Measurements from ENCODE around the gene SPINT3.

The SPINT3 gene, protein sequence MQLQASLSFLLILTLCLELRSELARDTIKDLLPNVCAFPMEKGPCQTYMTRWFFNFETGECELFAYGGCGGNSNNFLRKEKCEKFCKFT

DNA sequence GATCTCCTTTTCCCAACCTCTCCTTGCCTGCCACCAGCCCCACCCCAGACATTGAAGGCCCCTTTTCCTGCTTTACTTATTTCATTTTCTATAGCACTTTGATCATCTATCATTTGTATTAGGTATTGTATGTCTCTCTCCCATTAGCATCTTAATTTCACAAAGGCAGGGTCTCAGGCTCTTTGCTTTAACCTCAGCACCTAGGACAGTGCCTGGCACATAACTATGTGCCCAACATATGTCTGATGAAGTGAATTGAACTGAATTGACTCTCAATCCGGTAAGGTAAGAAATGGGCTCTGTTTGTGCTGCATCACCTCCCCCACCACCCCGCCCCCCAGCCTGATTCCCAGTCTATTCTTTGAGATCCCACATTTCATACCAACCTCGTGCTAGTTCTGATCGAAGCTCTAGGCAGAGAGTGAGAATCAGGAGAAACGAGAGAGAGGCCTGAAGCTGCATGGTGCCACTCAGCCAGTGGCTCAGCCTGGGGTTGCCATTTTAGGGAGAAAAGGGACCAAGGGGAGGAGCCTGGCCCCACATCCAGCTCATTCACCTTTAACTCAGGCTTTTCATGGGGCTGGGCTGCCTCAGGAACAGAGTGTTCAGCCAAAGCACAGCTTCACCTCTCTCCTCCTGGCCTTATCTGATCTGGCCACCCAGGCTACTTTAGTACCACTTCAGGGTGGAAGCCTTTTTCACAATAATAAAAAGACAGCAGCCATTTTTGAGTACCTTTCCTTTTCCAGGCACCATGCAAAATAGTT lies at the start of gene SPINT3:
Gene SPINT3 (minus strand): TSS at position 476 of the 767 bp plus-strand sequence. CDS start 14 bp downstream, at position 462.
- DNase-seq = no peak

DNA sequence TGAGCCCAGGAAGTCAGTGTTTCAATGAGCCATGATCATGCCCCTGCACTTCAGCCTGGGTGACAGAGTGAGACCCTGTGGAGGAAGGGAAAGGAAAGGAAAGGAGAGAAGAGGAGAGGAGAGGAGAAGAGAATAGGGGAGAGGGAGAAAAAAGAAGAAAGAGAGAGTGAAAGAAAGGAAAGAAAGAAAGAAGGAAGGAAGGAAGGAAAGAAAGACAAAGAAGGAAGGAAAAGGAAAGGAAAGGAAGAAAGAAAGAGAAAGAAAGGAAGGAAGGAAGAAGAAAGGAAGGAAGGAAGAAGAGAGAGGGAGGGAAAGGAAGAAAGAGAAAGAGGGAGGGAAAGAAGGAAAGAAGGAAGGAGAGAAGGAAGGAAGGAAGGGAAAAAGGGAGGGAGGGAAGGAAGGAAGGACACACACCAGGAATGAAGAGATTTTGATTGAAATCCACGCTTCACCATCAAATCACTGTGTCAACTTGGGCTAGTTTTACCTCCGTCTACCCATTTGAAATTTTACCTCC lies 49.4 kb upstream of the SPINT3 start:
- no peak for DNase-seq

DNA sequence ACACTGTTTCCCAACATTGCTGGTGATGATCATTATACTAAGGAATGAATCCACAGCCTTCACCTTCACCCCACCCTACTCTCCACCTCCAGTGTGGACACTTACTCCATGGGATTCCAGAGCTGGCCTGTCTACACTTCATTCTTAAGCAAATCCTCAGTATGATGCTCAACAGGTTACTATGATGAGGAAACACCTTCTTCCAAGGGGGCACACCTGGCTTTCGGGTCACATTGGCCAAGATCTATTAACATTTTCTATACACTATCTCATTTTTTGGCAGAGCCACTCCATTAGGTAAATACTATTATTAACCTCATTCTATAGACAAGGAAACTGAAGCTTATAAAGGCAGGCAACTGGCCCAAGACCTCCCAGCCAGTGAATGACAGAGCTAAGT lies 39.8 kb upstream of the SPINT3 start:
- no peak for DNase-seq

DNA sequence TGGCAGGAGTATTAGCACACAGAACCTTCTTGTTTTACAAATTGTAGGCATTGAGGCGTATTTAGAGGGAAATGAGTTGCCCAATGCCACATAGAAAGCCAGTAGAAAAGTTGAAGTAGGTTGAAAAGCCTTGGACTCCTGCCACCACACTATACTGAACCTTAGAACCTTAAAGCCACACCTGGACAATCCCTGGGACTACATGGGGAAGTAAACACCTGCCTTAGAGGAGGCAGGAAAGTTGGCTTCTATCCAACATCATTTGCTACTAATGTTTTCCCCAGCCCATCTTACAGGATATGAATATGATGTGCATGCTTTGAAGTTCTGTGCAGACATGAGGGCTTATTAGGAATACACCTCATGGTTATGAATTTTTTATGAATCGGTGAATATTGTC lies 37.0 kb upstream of the SPINT3 start:
- DNase-seq = no peak

DNA sequence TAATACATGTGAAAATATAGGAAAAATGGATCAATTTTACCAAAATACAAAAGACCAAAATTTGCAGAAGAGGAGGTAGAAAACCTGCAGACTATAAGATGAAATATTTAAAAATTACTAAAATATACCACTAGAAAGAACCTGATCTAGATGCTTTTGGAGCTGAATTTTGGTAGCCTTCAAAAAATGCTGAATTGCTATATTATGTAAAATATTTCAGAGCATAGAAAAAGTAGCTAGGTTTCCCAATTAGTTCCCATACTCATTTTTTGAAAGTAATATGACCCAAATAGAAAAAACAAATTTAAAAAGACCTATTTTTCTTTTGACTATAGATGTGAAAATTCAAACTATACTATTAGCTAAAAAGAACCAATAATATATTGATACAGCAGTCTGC lies 35.3 kb upstream of the SPINT3 start:
- DNase-seq = no peak

DNA sequence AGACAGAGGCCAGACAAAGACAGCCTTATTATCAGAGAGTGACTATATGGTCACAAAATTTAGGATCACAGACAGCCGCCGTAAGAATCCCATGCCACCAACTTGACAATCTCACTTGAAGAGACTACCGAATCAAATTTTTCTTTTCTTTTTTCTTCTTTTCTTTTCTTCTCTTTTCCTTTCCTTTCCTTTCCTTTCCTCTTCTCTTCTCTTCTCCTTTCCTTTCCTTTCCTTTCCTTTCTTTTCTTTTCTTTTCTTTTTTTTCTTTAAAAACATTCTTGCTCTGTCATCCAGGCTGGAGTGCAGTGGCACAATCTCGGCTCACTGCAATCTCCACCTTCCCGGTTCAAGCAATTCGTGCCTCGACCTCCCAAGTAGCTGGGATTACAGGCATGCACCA lies 33.0 kb upstream of the SPINT3 start:
- DNase-seq = no peak

DNA sequence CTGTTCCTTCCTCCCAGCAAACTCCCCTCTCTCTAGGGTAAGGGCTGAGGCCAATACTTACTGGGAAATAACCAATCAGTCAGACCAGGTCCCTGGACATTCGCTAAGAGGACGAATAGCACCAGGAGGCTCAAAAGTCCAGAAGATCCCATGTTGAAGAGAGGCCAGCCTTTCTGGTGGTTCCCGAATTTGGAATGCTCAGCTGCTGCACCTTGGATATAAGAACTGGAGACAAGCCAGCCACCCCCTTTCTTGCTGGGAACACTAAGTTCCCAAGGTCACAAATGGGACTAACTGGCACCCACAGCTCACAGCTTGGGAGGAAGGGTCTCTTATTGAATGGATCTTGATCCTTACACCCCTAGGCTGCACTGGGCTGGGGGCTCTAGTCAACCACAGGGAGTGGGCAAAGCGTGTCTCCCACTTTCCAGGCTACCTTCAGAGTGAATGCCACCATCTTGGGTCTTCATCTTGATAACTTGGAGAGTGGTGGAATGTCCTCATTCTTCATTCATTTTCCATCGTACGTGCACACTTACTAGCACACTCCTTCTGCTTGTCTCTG lies 31.9 kb upstream of the SPINT3 start, which contains the start of gene EPPIN:
Gene EPPIN (minus strand): TSS at position 196 of the 565 bp plus-strand sequence. CDS start 44 bp downstream, at position 152.
- no peak for DNase-seq

DNA sequence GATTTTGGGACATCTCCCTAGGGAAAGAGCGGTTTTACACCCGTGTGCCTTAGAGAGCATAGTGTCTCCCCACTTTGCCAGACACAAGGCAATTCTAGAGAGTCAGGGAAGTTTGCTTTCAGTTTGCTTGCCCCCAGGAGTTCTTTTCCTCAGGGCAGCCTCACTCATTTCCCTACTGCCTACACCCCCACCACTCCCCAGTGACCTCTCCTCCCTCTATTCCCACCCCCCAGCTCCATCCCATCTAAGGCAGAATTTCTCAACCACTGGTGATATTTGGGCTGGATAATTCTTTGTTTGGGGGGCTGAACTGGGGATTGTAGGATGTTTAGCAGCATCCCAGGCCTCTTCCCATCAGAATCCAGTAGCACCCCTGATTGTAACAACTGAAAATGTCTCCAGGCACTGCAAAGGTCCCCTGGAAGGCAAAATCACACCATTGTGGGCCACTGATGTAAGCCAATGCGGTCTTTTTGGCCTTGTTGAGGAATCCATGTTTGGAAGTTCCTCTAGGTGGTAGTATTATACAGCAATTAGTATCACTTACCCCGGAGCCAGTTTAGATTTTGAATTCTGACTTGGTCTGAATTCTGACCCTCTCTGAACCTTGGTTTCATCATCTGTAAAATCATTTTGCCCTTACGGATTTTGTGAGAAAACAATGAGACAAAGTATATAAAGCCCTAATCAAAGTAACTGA lies 30.5 kb upstream of the SPINT3 start:
- no peak for DNase-seq

DNA sequence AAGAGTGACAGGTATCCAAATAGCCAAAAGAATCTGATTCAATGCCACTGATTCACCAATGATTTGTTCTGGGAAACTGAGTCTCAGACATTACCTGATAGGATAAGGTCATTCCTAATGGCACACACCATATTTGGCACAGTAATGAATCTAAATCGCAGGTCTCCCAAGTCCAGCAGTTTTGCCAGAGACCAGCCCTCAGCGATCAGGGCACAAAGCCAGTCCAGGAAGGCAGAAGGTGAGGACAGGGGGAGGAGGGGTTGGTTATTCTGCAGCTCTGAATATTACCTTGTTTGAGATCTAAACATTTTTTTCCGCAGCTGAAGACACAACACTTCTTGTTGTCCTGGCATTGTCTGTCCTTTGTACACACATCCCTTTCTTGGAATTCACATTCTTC lies 29.9 kb upstream of the SPINT3 start:
- no peak for DNase-seq

DNA sequence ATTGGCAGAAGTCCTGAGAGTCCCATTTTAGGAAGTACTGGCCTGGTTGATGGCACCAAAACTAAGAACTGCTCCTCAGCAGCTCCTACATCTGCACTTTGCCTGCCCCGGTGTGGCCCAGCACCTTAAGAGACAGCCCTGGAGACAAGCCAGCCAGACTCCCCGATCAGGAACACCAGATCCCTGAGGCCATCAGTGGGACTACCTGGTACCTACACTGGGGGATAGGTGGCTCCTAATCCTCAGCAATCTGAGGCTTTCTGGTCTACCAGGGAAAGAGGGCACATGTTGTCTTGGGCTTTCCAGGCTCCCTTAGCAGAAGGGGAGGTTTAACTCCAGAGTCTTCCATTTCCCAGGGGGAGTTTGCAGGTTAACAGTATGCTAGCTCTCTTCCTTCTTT lies 24.0 kb upstream of the SPINT3 start, which contains the start of gene WFDC6:
Gene WFDC6 (minus strand): TSS at position 101 of the 400 bp plus-strand sequence. CDS start 75 bp downstream, at position 26.
- no peak for DNase-seq

DNA sequence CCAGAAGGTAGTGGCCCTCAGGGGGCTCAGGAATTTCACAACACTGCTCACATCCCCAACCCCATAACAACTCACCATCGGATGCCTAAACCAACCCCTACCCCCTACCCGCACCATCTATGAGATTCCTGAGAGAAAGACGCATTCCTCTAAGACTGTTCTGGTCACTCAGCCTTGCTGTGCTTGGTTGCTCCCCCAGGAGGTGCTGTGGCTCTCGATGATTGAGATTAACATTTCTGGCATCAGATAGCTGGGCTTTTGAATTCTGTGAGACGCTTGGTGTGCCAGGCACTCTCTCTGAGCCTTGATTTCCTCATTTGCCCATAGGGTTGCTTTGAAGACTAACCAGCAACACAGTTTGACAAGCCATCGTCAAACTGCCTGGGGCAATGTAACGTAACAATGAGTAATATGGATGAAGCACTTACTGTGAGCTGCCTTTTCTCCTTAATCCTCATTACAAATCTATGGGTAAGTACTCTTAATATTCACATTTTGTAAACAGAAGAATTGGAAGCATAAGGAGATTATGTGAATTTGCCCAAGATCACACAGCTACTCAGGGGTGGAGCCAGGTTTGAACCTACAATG lies 22.9 kb upstream of the SPINT3 start:
- no peak for DNase-seq

DNA sequence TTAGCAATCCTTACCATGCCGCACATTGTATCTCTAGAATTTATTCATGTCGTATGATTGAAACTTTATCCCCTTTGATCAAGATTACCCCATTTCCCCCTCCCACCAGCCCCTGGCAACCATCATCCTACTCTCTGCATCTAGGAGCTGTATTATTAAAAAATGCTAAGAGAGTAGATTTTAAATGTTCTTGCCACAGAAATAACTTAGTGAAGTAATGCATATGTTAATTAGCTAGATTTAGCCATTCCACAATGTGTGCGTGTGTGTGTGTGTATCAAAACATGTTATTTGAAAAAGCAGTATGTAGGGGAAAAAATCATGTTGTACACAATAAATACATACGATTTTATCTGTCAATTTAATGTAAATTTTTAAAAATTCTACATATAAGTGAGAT lies 11.9 kb upstream of the SPINT3 start:
- DNase-seq = no peak

DNA sequence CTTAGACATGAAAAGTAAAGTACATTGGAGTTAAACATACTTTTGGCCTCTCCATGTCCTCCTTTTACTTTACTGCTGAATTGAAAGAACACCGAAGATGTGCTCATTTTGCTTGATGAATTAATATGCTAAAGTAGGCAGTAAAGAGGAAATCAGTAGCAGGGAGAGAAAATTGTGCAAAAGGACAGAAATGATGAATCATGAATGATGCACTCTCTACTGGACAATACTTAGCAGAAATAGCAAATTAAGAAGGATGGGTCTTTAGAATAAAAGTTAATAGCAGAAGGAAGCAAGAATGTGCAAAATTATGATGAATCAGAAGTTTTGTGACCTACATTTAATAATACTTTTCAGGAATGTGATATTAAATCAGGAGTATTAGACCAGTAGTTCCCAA lies 8.4 kb upstream of the SPINT3 start:
- DNase-seq = no peak

DNA sequence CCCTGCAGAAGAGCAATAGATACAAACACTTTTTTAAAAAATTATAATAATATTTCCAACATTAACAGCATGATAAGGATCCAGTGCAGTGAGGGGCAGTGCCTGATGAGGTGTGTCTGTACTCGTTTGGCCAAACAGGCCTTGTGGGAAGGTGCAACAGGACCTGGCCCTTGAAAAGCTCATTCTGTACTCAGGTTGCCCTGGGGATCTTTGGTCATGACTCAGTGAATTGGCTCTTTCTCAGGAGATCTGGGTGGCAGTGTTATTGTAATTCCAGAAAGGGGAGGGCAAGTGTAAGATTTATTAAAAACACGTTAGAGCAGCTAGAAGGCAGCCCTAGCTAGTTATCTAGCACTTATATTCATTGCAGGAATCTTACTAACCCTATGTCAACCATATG lies 2.9 kb upstream of the SPINT3 start:
- no peak for DNase-seq

DNA sequence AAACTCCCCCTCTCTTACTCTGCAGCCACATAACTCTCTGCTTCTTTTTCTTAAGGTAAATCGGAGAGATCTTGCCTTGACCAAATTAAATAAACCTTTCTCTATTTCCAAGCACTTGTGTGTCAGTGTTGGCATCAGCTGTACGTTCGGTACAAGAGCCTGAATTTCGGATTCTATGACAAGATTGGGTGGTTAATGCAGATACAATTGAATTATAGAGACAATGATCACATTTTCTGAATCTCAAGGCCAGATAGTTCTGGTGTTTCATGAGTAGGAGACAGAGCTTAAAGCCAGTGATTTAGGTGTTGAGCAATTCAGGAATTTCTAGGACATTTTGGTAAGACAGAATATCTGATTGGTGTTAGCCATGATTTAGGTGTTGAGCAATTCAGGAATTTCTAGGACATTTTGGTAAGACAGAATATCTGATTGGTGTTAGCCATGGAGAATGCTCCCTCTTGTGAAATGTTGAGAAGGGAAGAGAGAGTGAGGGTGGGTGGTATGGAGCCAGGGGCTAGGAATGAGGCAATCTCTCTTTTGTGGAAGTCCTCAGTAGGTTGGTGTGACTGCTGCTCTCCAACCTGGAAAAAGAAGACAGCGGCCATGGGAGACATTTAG lies 5.1 kb downstream of the SPINT3 start:
- no peak for DNase-seq

DNA sequence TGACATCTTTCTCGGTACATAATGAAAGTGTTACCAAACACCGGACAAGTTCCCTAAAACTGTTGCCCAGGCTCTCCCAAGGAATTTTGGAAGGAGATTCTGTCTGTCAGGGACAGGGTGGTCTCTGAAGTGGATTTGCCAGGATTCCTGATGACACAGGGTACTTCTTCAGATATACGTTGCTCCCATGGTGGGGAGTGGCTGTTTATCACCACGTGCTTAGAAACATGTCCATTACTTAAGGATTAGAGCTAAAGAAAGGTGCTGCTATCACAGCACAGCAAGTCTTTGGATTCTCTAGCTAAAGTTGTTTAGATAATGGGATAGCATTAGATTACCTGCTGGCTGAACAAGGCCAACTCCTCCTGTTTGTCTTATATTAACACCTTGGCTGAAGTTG lies 6.3 kb downstream of the SPINT3 start:
- DNase-seq = no peak

DNA sequence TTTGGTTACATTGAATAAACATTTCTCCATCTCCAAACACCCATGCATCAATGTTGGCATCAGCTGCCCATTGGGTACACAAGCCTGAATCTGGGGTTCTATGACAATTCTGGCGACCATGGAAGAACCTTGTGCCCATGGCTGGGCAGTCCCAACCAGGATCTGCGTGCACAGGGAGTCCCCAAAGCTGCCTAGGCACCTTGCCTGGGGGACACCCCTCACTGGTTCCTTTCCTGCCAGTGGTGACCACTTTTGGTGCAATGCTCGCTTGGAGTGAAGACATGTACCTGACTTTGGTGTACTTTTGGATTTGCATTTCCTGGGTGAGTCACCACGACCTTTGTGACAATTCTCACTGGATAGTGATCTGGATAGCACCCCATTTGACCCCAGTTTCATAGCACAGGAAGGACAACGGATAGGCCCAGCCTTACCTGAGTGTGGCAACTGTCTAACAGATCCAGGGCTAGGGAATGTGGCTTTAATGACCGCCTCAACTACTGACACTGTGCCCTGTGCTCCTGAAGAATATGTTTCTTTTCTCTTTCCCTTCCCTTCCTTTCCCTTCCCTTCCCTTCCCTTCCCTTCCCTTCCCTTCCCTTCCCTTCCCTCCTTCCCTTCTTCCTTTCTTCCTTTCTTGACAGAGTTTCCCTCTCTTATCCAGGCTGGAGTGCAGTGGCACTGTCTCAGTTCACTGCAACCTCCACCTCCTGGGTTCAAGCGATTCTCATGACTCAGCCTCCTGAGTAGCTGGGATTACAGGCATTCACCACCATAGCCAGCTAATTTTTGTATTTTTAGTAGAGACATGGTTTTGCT lies 7.1 kb downstream of the SPINT3 start:
- no peak for DNase-seq

DNA sequence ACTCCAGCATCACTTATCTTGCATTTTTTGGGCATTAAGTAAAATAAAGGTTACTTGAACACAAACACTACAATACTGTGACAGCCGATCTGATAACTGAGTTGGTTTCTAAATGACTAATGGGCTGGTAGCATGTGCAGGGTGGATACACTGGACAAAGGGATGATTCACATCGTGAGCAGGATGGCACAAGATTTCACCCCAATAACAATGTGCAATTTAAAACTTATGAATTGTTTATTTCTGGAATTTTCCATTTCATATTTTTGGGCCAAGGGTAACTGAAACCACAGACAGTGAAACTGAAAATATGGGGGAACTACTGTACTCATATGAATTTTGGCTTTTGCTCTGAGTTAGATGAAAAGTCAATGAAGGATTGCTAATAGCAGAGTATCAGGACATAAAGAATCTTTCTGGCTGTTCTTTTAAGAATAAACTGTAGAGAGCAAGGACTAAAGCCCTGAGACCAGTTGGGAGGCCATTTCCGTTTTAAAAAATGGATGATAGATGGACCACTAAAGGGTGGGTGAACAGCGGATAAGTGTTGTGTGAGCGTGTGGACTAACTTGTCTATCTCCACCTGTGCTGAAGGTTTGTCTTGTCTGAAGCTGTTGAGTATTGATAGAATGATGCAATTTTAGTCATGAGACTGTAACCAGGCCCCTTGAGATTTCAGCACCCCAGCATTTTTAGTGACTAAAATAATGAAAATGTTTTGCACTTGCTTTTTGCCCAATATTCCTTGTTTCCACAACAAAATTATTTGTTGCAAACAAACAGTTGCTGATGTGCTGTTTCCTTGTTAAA lies 8.2 kb downstream of the SPINT3 start:
- DNase-seq = no peak

DNA sequence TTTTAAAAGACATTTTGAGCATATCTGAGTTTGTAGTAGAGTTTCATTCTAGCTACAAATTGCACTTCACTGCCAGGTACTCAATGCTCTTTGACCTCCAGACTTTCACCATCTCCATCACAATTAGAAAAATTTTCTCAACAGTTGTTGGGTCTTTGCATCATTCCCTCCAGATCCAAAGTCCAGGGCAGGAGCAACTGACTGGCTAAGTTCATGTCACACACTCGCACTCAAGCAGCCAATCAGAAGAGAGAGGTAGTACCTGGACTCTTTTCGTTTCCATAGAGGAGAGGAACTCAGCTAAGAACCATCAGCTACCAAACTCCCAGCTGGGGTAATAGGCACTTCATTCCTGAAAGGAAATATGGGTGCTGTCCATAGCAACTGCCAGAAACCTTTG lies 9.0 kb downstream of the SPINT3 start:
- DNase-seq = no peak

DNA sequence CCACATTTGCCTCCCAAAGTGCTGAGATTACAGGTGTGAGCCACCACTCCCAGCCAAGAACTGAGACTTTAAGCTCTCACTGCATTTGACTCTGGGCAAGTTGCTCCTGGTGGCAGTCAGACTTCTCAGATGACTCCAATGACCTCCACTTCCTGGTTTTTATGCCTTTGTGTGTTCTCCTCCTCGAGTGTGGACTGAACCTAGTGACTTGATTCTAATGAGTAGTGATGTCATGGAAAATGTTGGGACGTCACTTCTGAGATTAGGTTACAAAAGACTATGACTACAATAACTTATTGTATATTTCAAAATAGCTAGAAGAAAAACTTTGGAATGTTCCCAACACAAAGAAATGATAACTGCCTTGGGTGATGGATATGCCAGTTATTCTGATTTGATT lies 12.0 kb downstream of the SPINT3 start:
- DNase-seq = no peak

DNA sequence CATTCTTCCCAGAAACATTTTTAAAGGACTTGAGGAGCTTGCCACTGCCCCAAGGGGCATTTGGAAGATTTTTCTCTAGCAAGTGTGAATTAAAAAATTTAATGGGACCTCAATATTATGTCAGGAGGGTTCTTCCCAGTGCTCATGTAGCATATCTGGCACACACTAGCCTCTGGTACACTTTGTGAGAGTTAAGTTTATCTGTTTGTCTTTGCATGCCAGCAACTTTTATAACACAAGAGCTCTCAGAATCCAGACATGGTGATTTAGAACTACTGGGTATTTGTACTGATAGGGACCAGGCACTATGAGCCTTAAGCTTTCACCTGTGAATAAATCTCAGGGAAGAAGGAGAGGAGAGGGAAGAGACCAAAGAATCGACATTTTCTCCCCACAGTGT lies 12.9 kb downstream of the SPINT3 start:
- no peak for DNase-seq

Data from NK-92 treated with Interleukin-12 subunit alpha and Interleukin-12 subunit beta, amount 100 ng/mL, for 24 hours (cell line).